Right kidney (tissue), 1 donor: Measurements from ENCODE around the gene SCAPER.
"Not testable (repeated sequence)": the region's sequence is repeated elsewhere in the genome, so short reads cannot be mapped to it uniquely, and the experiment has no call there.

Experiments used
- DNase-seq: peaks from one replicate; pipeline ENCODE4 v3.0.0-alpha.2; 2016

The SCAPER gene

GRCh38 chr15:76913737-76914136 is 8.6 kb upstream of the SCAPER start:
- no peak for DNase-seq

GRCh38 chr15:76912430-76912829 is 7.3 kb upstream of the SCAPER start:
- no peak for DNase-seq

GRCh38 chr15:76905855-76906254 is 715 bp upstream of the SCAPER start:
- no peak for DNase-seq

GRCh38 chr15:76904461-76905012 is 603 bp downstream of the SCAPER start:
- peak; percentile 79 for DNase-seq

GRCh38 chr15:76903251-76903681 is 1.9 kb downstream of the SCAPER start:
- no peak for DNase-seq

GRCh38 chr15:76901965-76902364 is 3.2 kb downstream of the SCAPER start:
- DNase-seq = no peak

- DNase-seq = not testable (repeated sequence)
Observed at GRCh38 chr15:76899931-76900310, 5.2 kb downstream of the SCAPER start.

GRCh38 chr15:76899176-76899930 is 5.8 kb downstream of the SCAPER start:
- DNase-seq = not testable (repeated sequence)

GRCh38 chr15:76898102-76898501 is 7.0 kb downstream of the SCAPER start:
- DNase-seq = no peak

- no peak for DNase-seq
Observed at GRCh38 chr15:76894174-76894573, 11.0 kb downstream of the SCAPER start.

GRCh38 chr15:76892836-76893235 is 12.3 kb downstream of the SCAPER start:
- DNase-seq = not testable (repeated sequence)

- DNase-seq = not testable (repeated sequence)
Observed at GRCh38 chr15:76887280-76888141, 17.6 kb downstream of the SCAPER start.

- DNase-seq = no peak
Observed at GRCh38 chr15:76885212-76885611, 19.9 kb downstream of the SCAPER start.

- DNase-seq = no peak
Observed at GRCh38 chr15:76875911-76876310, 29.2 kb downstream of the SCAPER start.

- DNase-seq = not testable (repeated sequence)
Observed at GRCh38 chr15:76873066-76873465, 32.1 kb downstream of the SCAPER start.

- DNase-seq = no peak
Observed at GRCh38 chr15:76871930-76872329, 33.2 kb downstream of the SCAPER start.

- no peak for DNase-seq
Observed at GRCh38 chr15:76868740-76869139, 36.4 kb downstream of the SCAPER start.

GRCh38 chr15:76866716-76867321 is 38.3 kb downstream of the SCAPER start:
- no peak for DNase-seq

- peak; percentile 2 for DNase-seq
Observed at GRCh38 chr15:76866008-76866407, 39.1 kb downstream of the SCAPER start.

- no peak for DNase-seq
Observed at GRCh38 chr15:76865548-76865991, 39.6 kb downstream of the SCAPER start.

- no peak for DNase-seq
Observed at GRCh38 chr15:76864586-76864985, 40.6 kb downstream of the SCAPER start.

- no peak for DNase-seq
Observed at GRCh38 chr15:76863693-76864092, 41.4 kb downstream of the SCAPER start.

- DNase-seq = no peak
Observed at GRCh38 chr15:76863123-76863522, 42.0 kb downstream of the SCAPER start.
